HG03565 (cell line): Measurements from ENCODE around the gene RASSF8.

ENCODE experiments used
- ATAC-seq: cut with Tn5 transposase; IDR thresholded peaks from one replicate; pipeline ENCODE4 v1.9.1; 2021; ENCODE audit warnings: mild to moderate bottlenecking, moderate library complexity; ENCODE audit not compliant: unreplicated experiment

Gene RASSF8

GRCh38 chr12:25992026-25992782 is 33.7 kb downstream of the RASSF8 start:
- ATAC-seq: no peak

DNA sequence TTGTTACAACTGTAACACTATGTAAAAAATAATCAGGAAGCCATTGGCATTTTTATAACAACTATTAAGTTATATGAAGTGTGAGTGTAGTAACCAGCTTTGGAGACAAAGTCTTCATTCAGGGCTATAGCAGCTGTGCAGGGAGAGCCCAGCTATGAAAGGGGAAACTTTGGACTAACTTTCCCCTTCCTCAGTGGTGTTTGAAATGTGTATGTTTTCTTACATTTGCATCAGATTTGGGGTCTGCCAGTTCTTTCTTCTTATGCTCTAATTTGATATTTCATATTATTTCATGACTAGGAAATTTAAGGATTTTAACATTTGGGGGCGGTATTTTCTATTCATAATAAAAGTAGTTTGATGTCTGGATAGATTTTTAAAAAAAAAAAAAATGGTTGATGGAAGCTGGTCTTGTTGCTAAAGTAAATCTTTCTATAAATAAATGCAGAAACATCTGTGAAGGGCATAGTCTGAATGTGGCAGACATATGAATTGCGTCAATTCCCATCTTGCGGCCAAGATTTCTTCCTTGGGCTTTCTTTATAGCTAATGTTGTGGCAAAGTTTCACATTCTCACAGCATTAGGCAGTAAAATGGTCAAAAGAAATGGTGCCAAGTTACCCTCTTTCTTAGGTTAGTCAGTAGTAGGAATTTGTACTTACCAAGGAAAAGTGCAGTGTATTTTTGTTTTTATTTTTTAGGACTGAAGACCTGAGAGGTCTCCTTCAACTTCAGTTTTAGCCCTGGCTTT is 35.6 kb downstream of the RASSF8 start:
- no peak for ATAC-seq

GRCh38 chr12:25994901-25995625 is 36.6 kb downstream of the RASSF8 start:
- no peak for ATAC-seq

GRCh38 chr12:25995906-25996305 is 37.4 kb downstream of the RASSF8 start:
- ATAC-seq: no peak

GRCh38 chr12:25996677-25997076 is 38.2 kb downstream of the RASSF8 start:
- ATAC-seq: peak; percentile 71

DNA sequence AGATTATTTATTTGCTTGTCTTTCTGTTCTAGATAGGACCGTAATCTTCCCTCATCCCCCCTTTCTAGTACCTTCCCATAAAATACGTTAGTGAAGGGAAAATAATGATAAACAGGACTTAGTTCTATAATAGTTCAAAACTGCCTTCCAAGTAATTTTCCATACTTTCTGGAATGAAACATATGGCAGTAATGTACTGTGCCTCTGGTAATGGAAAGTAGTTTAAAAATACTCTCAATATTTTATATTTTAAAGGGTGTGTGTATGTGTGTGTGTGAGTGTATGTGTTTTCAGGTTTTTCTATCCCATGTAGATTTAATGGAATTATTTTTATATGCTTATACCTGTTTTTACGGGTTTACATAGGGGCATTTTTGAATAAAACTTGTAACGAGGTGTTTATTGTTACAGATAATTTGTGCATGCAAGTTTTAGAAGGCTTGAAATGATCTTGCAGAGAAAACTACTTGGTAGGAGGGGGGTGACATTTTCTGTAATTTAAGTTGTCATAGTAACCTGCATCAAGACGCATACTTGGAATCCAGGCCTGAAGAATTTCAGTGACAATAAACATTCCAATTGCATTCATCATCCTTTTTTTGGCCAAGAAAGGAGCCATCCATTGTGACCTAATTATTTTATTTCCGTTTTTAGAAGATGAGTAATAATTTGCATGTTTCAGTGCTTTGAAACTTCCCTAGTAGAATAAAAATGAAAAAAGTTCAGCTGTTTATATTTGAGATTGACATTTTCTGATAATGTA is 38.9 kb downstream of the RASSF8 start:
- ATAC-seq: no peak

- no peak for ATAC-seq
These were observed 42.4 kb downstream of the RASSF8 start for GRCh38 chr12:26000898-26001297.

DNA sequence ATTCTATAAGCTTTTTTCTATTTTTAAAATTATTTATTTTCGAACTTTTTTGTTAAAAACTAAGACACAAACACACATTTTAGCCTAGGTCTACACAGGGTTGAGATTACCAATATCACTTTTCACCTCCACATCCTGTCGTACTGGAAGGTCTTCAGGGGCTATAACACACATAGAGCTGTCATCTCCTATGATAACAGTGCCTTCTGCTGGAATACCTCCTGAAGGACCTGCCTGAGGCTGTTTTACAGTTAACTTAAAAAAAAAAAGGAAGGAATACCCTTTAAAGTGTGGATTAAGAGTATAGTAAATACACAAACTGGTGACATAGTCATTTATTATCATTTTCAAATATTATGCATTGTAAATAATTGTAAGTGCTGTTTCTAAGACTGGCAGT is 43.0 kb downstream of the RASSF8 start:
- ATAC-seq: no peak

DNA sequence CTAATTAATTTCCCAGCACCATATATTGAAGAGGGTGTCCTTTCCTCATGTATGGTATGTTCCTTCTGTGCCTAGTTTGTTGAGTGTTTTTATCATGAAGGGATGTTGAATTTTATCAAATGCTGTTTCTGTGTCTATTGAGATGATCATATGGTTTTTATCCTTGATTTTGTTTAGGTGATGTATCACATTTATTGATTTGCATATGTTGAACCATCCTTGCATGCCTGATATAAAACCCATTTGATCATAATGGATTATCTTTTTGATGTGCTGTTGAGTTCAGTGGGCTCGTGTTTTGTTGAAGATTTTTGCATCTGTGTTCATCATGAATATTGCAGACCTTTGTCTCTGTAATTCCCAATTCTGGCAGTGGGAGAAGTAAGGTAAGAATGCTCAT is 44.6 kb downstream of the RASSF8 start:
- no peak for ATAC-seq

- no peak for ATAC-seq
These were observed 49.1 kb downstream of the RASSF8 start for GRCh38 chr12:26007566-26007965.

DNA sequence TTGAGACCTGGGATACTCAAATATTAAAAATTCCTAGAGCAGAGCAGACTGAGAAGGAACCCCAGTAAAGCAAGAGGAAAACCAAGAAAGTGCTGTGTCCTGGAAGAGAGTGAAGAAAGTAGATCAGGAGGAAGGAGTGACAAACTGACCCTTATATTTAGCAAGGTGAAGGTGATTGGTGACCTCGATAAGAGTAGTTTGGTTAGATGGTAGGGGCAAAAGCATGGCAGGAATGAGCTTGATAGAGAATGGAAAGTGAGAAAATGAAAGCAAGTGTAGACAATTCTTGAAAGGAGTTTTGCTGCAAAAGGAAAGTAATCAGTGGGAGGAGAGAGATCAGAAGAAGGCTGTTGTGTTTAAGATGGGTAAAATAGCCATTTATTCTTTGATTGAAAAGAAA is 51.1 kb downstream of the RASSF8 start:
- no peak for ATAC-seq

DNA sequence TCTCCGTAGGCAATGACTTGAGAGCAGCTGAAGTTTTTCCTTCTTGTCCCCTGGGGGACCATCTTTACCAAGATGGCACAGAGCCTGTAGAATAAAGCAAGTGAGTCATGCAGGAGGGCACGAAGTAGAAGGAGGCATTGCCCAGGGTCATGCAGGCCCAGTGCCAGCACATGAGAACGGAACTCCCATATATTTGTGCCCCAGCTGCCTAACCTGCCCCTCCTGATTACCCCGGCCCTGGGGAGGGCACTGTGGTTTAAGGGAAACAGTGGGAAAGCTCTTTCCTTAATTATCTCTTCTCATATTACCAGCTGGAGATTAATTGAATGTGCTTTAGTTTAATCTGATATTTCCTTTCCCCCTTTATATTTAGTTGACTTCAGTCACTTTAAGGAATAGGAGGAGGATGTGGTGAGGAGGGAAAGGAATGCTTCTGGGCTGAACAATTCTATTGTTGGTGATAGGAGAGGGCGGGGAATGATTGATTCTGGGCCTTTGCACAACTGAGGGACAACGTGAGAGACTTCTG is 51.9 kb downstream of the RASSF8 start:
- no peak for ATAC-seq

DNA sequence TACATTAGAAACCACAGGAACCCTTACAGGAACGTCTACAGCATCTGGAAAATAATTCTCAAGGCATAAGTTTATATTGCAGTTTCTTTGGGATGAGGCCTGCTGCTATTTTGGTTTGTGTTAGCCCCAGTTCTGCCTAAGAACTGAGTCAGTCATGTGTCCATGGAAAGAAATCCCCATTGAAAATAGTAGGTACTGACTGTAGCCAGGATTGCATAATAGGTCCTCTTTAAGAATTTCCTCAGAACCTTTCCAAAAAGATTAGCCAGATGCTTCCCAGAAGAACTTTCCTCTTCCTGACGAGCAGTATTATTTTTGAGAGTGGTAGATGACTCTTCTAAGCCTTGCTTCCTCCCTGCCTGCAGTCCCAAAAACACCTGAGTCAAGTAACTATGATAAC is 52.6 kb downstream of the RASSF8 start:
- ATAC-seq: no peak

GRCh38 chr12:26014085-26014484 is 55.6 kb downstream of the RASSF8 start:
- ATAC-seq: no peak

DNA sequence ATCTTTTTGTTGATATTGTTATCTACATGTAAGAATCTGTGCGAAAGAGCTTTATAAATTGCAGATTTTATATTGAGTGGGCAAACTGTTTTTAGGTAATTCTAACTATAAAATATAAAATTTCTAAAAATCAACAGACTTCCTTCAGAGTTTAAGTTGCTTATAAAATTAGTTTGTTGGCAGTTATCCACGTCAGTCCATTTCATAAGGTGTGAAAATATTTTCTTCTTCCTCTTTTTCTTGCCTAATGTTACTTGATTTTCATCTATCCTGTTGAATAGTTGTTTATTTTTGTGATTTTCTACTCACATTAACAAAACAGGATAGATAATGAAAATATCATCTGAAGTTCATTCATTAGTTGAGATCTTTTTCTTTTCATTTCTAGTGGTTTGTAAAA is 58.0 kb downstream of the RASSF8 start:
- ATAC-seq: no peak

DNA sequence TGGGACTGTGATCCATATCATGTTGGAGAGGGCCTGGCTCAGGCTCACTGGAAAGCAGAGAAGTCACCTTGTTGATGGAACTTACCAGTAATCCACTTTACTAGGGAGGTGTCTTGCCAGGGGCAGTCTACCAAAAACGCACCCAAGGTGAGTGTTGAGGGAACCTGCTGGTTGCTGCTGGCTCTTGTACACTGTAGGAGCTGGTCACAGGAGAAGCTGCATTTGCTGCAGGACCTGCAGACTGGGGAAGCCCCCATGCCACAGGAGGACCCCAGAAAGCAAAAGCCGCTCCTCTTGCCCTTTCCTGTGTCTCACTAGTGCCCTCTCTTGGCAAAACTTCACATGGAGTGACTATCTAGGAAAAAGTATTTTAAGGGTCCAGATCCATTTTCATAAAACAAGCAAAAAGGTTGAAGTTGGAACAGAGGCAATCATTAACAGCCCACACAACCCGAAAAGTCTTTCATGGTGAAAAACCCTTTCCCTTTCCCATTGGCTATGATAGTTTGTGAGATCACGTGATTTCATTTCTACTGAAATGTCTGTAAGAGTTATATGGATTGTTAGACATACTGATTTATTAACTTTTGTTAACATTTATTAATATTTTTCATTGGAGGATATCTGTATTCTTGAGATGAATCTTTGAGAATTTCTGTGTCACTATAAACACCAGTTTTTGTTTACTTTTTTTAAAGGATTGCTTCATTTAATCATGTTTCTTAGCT is 59.2 kb downstream of the RASSF8 start:
- ATAC-seq: no peak

DNA sequence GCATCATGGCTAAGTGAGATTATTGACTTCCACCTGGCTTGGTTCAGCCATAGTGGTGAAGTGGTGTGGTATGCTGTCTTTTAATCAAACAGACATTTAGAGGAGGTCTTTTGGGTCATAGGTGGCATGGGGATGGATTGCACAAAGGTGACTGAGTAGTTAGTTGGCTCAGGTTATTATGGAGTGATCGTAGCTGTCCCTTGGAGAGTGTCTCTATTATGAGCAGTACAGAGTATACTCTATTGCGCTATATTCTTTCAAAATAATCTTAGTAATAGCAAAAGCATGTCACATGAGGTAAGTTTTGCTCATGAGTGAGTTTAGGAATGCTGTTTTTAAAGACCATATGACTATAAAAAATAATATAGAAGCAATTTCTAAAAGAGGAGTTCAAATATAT is 60.4 kb downstream of the RASSF8 start:
- ATAC-seq: no peak

DNA sequence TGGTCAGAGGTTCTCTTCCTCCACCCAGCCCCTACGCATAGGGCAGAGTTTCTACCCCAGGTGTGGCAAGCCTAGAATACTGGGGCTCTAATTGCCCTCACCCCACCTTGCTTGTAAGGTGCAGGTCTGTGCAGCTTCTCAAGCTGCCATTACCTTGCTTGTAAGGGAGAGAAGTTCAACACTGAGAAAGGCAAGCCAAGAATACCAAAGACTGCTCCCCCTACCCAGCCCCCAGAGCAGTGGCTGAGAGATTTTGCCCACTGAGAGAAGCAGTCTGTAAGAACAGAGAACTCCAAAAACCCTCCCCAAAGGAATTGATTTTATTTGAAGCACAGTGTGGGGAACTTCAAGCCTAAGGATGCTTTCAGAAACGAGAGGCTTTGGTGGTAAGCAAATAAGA is 63.1 kb downstream of the RASSF8 start:
- no peak for ATAC-seq

DNA sequence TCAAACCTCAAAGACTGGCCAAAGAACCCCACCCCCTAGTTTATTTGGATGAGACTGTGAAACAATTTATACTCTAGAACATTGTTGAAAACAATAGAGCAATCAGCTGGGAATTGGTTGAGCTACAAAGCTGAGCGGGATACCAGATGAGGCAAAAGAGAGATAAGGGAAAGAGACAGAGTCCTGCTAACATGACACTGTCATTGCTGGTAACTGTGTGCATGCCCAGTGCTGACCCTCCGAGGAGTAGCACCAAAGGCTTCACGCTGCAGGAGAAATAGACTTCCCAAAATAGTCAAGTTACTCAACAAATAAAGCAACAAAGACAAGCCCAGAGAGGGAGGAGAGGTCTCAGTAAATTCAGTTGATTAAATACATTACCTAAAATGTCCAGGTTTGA is 63.6 kb downstream of the RASSF8 start:
- no peak for ATAC-seq

DNA sequence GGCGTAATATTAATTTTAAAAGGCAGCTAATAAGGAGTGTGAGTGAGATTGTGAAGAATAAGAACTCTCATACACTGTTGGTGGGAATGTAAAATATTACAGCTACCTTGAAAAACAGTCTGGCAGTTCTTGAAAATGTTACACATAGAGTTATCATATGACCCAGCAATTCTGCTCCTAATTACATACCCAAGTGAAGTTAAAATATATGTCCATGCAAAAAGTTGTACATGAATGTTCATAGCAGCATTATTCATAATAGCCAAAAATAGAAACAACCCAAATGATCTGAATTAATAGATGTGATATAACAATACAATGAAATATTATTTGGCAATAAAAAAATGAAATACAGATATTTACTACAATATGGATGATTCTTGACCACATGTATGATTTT is 68.2 kb downstream of the RASSF8 start:
- no peak for ATAC-seq
